Left ventricle myocardium inferior (tissue), 1 donor: Measurements from ENCODE around the gene DIAPH3. TPM values are rescaled to one million over a fixed set of nuclear protein-coding genes. Genes with fewer than 3 reads are reported as not detected.

Experiments
- DNase-seq: peaks from one replicate; pipeline ENCODE4 v3.0.0-alpha.2; 2020
- H3K27ac ChIP-seq: fragments of 200-600 bp; replicated peaks from 2 replicates; pipeline ENCODE4 v1.8.0; 2021
- H3K27me3 ChIP-seq: fragments of 200-600 bp; 2 replicates; pipeline ENCODE4 v1.8.0; 2021; ENCODE audit warnings: low read depth
- H3K36me3 ChIP-seq: fragments of 200-600 bp; 2 replicates; pipeline ENCODE4 v1.8.0; 2021
- H3K4me1 ChIP-seq: fragments of 200-600 bp; 2 replicates; pipeline ENCODE4 v1.8.0; 2021
- H3K4me3 ChIP-seq: fragments of 200-600 bp; 2 replicates; pipeline ENCODE4 v1.8.0; 2021; ENCODE audit warnings: mild to moderate bottlenecking, moderate library complexity
- H3K9me3 ChIP-seq: fragments of 200-600 bp; replicated peaks from 2 replicates; pipeline ENCODE4 v1.8.0; 2021
- CTCF ChIP-seq: fragments of 200-600 bp; IDR thresholded peaks from 2 replicates; pipeline ENCODE4 v1.8.0; 2021; ENCODE audit warnings: antibody characterized with exemption, mild to moderate bottlenecking, borderline replicate concordance
- intact Hi-C: fragments of 100-400 bp; cut with micrococcal nuclease; formaldehyde crosslinking; loops from one replicate; pipeline ENCODE4 v1.11.0; 2022
- total RNA-seq: library from RNA; stranded (reverse); fragmentation: NEBNext Ultra II Directional; extraction: Animal tissue kit (Norgen Biotek cat#: 25700); gene quantifications from one replicate; pipeline ENCODE4 v1.2.1, GENCODE V29; 2021
- donor health status: DM: no; HTN: yes; CAD: no; lungs with severe emphysema.

Gene DIAPH3
- total RNA-seq, 1 donor from 2014 or later: 0.25 TPM

DNA sequence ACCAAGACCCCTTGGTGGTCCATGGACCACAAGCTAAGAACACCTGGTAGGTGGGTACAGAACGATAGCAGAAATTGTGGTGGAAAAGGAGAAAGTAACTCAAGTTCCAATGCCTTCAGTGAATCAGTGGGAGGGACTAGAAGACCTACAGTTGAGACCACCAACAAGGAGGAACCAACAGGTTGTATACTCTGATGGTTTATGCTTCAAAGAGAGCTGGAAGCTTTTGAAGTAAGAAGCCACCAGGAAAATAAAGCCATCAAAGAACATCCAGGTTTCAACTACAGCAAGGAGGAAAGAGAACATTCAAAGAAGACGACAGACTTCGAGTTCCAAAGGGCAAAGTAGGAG lies 42.4 kb downstream of the DIAPH3 start:
- TF ChIP-seq CTCF: no peak
- Histone ChIP-seq H3K4me1 (no peaks in the 10 kb centered on the region), H3K27me3 (no peaks in the 10 kb centered on the region), H3K27ac (no peak overlapping the region), H3K9me3 (peaks cover 10% of the 10 kb centered on the region), H3K36me3 (no peaks in the 10 kb centered on the region), H3K4me3 (no peak overlapping the region)
- intact Hi-C loops: no loop called here
- DNase-seq: no peak

DNA sequence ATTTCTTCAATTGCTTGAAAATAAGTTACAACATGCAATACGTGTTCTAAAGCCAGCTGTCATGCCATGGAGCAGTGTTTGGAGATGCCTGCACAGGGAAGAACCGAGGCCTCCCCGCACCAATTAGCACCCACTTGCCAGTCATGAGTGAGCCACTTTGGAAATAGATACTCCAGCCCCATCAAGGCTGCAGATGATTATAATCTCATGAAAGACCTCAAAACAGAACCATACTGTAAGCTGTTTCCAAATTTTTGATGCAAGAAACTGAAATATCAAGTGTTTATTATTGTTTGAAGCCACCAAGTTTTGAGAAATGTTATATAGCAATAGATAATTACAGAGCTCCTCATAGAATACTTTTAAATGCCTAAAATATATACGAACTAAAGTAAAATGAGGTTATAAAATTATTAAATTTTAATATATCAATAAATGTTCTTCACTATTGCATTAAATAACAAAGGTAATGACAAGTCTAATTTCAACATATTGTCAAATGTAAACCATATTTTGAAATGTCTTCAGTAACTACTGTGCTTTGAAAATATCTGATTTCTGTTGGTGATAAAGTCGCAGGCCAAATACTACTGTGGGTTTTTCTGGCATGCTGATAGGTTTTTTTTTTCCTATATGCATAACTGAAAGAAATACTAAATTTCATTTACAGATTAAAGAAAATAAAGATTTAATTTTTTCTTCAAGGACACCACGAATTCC lies 43.0 kb downstream of the DIAPH3 start:
- Histone ChIP-seq H3K27ac (no peak overlapping the region), H3K9me3 (peaks cover 4% of the 10 kb centered on the region)

GRCh38 chr13:60118696-60119400 lies 44.9 kb downstream of the DIAPH3 start:
- TF ChIP-seq CTCF: no peak
- H3K27ac ChIP-seq: no peak overlapping the region
- intact Hi-C loops: no loop called here
- no peaks in the 10 kb centered on the region for H3K27me3 ChIP-seq
- DNase-seq: no peak
- H3K4me1 ChIP-seq: no peaks in the 10 kb centered on the region
- H3K9me3 ChIP-seq: peaks cover 12% of the 10 kb centered on the region
- H3K4me3 ChIP-seq: no peak overlapping the region
- H3K36me3 ChIP-seq: no peaks in the 10 kb centered on the region

More for the DNA sequence above, 43.0 kb downstream of the DIAPH3 start:
- Histone ChIP-seq H3K27me3 (no peaks in the 10 kb centered on the region), H3K4me1 (no peaks in the 10 kb centered on the region), H3K36me3 (no peaks in the 10 kb centered on the region), H3K4me3 (no peak overlapping the region)
- no peak for TF ChIP-seq CTCF
- intact Hi-C loops: no loop called here
- no peak for DNase-seq

GRCh38 chr13:60114499-60115028 lies 49.2 kb downstream of the DIAPH3 start:
- Histone ChIP-seq H3K4me3 (no peak overlapping the region), H3K36me3 (no peaks in the 10 kb centered on the region), H3K27me3 (no peaks in the 10 kb centered on the region), H3K9me3 (peaks cover 17% of the 10 kb centered on the region), H3K27ac (no peak overlapping the region), H3K4me1 (no peaks in the 10 kb centered on the region)
- TF ChIP-seq CTCF: no peak
- DNase-seq: no peak
- intact Hi-C loops: no loop called here

GRCh38 chr13:60112771-60113170 lies 51.0 kb downstream of the DIAPH3 start:
- Histone ChIP-seq H3K4me3 (no peak overlapping the region), H3K9me3 (peaks cover 17% of the 10 kb centered on the region), H3K27ac (no peak overlapping the region), H3K36me3 (no peaks in the 10 kb centered on the region), H3K4me1 (no peaks in the 10 kb centered on the region), H3K27me3 (no peaks in the 10 kb centered on the region)
- intact Hi-C loops: no loop called here
- TF ChIP-seq CTCF: no peak
- DNase-seq: no peak
